ENCODE data around the gene TPST2. TPM values are rescaled to one million over a fixed set of nuclear protein-coding genes. Genes with fewer than 3 reads are reported as not detected.
"Not testable (repeated sequence)": the region's sequence is repeated elsewhere in the genome, so short reads cannot be mapped to it uniquely, and the experiment has no call there.

TPST2 gene
- total and polyA plus RNA-seq, 7 experiments from 2014 or later, result 14.4 to 44.8 (median 20.6) TPM

DNA sequence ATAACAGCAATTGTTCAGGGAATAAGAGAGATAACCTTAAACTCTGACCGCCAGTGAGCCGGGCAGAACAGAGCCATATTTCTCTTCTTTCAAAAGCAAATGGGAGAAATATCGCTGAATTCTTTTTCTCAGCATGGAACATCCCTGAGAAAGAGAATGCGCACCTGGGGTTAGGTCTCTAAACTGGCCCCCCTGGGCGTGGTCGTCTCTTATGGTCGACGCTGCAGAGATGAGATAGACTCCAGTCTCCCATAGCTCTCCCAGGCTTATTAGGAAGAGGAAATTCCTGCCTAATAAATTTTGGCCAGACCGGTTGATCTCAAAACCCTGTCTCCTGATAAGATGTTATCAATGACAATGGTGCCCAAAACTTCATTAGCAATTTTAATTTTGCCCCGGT lies 23.8 kb upstream of the TPST2 start:
- intact Hi-C loops (cut with micrococcal nuclease); DNase-seq; H3K36me3 ChIP-seq (ENCODE audit: control insufficient read depth in 2 of 3, insufficient read depth in 3 of 3, low read length in 3 of 3); H3K9me3 Mint-ChIP-seq; H3K36me3 Mint-ChIP-seq; H3K4me3 ChIP-seq (ENCODE audit: low read length); CTCF ChIA-PET; H3K27ac ChIP-seq (ENCODE audit: low read depth, low read length); POLR2A ChIA-PET; H3K27me3 ChIP-seq (ENCODE audit: control insufficient read depth in 2 of 2, insufficient read depth in 2 of 2, low read length in 2 of 2); ATAC-seq; H3K9me3 ChIP-seq (ENCODE audit: control insufficient read depth in 2 of 3, low read length in 3 of 3); H3K27ac Mint-ChIP-seq; H3K4me3 Mint-ChIP-seq: not testable (repeated sequence)
- Mint-ChIP-seq H3K4me1 (peaks cover 0 to 38% (median 0%) of the 10 kb centered on the region in 7 donors), H3K27me3 (peaks cover 0 to 25% (median 3%) of the 10 kb centered on the region in 5 donors)
- H3K4me1 ChIP-seq (ENCODE audit: control insufficient read depth in 2 of 2, insufficient read depth in 2 of 2, low read length in 2 of 2), result peaks cover 0 to 20% of the 10 kb centered on the region in 2 donors

DNA sequence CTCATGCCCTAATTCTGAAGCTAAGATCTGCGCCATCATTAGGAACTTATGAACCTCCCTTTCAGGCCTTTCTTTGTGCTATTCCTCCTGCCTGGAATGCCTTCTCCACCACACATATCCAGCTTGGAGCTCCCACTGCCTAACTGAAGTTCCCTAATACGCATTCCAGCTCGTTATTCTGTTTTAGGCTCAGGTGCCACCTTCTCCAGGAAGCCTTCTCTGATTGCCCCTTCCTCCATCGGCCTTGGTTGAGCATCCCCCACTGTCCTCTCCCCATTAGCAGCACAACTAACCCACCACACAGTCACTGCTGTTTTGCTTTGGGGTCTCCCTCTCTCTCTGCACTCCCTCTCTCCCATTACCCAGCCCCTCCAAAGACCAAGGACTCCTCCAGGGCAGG lies 22.7 kb upstream of the TPST2 start:
- Histone ChIP-seq H3K9me3 (ENCODE audit: control insufficient read depth in 2 of 3, low read length in 3 of 3) (no peaks in the 10 kb centered on the region), H3K4me3 (ENCODE audit: low read length) (no peak overlapping the region), H3K27me3 (ENCODE audit: control insufficient read depth in 2 of 2, insufficient read depth in 2 of 2, low read length in 2 of 2) (no peaks in the 10 kb centered on the region), H3K36me3 (ENCODE audit: control insufficient read depth in 2 of 3, insufficient read depth in 3 of 3, low read length in 3 of 3) (no peaks in the 10 kb centered on the region), H3K4me1 (ENCODE audit: control insufficient read depth in 2 of 2, insufficient read depth in 2 of 2, low read length in 2 of 2) (peaks cover 0 to 20% of the 10 kb centered on the region in 2 donors), H3K27ac (ENCODE audit: low read depth, low read length) (no peak overlapping the region)
- Mint-ChIP-seq H3K4me1 (peaks cover 0 to 41% (median 0%) of the 10 kb centered on the region in 7 donors), H3K27me3 (peaks cover 0 to 32% (median 2%) of the 10 kb centered on the region in 5 donors), H3K4me3 (no peak overlapping the region), H3K27ac (peak overlapping the region in 2 of 9 donors; percentile 55), H3K36me3 (peaks cover 0 to 4% (median 0%) of the 10 kb centered on the region in 5 donors), H3K9me3 (peaks cover 0 to 5% (median 0%) of the 10 kb centered on the region in 11 donors)
- no peak for DNase-seq
- POLR2A ChIA-PET, result interaction anchor here (1.0 kb wide), 1 partner anchor 19 kb away, joined by 3 read pairs; no protein-coding TSS in a partner anchor
- no peak for ATAC-seq
- CTCF ChIA-PET, result no interaction called here
- intact Hi-C loops (cut with micrococcal nuclease), result no loop called here

DNA sequence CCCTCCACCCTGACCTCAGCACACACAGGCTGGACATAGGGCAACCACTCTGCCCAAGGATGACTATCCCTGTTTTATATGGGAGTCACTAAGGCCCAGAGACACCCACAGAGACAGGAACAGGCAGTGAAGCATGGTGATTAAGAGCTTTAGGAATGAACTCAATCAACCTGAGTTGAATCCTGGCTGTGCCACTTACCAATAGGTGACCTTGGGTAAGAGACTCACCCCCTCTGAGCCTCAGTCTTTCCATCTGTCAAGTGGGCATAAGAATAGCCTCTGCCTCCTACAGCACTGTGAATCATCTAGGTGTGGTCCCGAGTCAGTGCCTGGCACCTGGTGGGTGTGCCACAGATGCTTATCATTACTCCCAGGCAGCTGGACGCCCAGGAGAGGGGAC lies 21.1 kb upstream of the TPST2 start:
- Histone ChIP-seq H3K27me3 (ENCODE audit: control insufficient read depth in 2 of 2, insufficient read depth in 2 of 2, low read length in 2 of 2) (no peaks in the 10 kb centered on the region), H3K36me3 (ENCODE audit: control insufficient read depth in 2 of 3, insufficient read depth in 3 of 3, low read length in 3 of 3) (no peaks in the 10 kb centered on the region), H3K4me1 (ENCODE audit: control insufficient read depth in 2 of 2, insufficient read depth in 2 of 2, low read length in 2 of 2) (peaks cover 0 to 20% of the 10 kb centered on the region in 2 donors), H3K9me3 (ENCODE audit: control insufficient read depth in 2 of 3, low read length in 3 of 3) (no peaks in the 10 kb centered on the region), H3K27ac (ENCODE audit: low read depth, low read length) (no peak overlapping the region), H3K4me3 (ENCODE audit: low read length) (no peak overlapping the region)
- no peak for ATAC-seq
- H3K27ac Mint-ChIP-seq, result no peak overlapping the region
- H3K36me3 Mint-ChIP-seq, result peaks cover 0 to 4% (median 0%) of the 10 kb centered on the region in 5 donors
- H3K4me3 Mint-ChIP-seq, result peak overlapping the region in 1 of 10 donors; percentile 29
- H3K9me3 Mint-ChIP-seq, result peaks cover 0 to 5% (median 0%) of the 10 kb centered on the region in 11 donors
- ChIA-PET CTCF (interaction anchor here (0.6 kb wide), 1 partner anchor 228 kb away, joined by 6 read pairs; no protein-coding TSS in a partner anchor), POLR2A (no interaction called here)
- peaks cover 0 to 33% (median 0%) of the 10 kb centered on the region in 5 donors for H3K27me3 Mint-ChIP-seq
- DNase-seq, result no peak
- intact Hi-C loops (cut with micrococcal nuclease), result no loop called here
- H3K4me1 Mint-ChIP-seq, result peaks cover 0 to 32% (median 0%) of the 10 kb centered on the region in 7 donors

- no peaks in the 10 kb centered on the region for H3K9me3 ChIP-seq (ENCODE audit: control insufficient read depth in 2 of 3, low read length in 3 of 3)
- peaks cover 0 to 5% (median 0%) of the 10 kb centered on the region in 11 donors for H3K9me3 Mint-ChIP-seq
- H3K27me3 Mint-ChIP-seq, result peaks cover 0 to 30% (median 0%) of the 10 kb centered on the region in 5 donors
- CTCF ChIA-PET, result interaction anchor here (0.6 kb wide), 1 partner anchor 228 kb away, joined by 6 read pairs; no protein-coding TSS in a partner anchor
- H3K4me3 Mint-ChIP-seq, result peak overlapping the region in 4 of 10 donors; percentile 29 to 74 (median 40)
- peaks cover 0 to 20% of the 10 kb centered on the region in 2 donors for H3K4me1 ChIP-seq (ENCODE audit: control insufficient read depth in 2 of 2, insufficient read depth in 2 of 2, low read length in 2 of 2)
- no peak overlapping the region for H3K4me3 ChIP-seq (ENCODE audit: low read length)
- DNase-seq, result peak in 1 of 9 donors; percentile 47
- intact Hi-C loops (cut with micrococcal nuclease), result no loop called here
- H3K36me3 Mint-ChIP-seq, result peaks cover 0 to 4% (median 0%) of the 10 kb centered on the region in 5 donors
- H3K27ac ChIP-seq (ENCODE audit: low read depth, low read length), result no peak overlapping the region
- no peaks in the 10 kb centered on the region for H3K27me3 ChIP-seq (ENCODE audit: control insufficient read depth in 2 of 2, insufficient read depth in 2 of 2, low read length in 2 of 2)
- ATAC-seq, result peak; percentile 37
- POLR2A ChIA-PET, result no interaction called here
- H3K36me3 ChIP-seq (ENCODE audit: control insufficient read depth in 2 of 3, insufficient read depth in 3 of 3, low read length in 3 of 3), result no peaks in the 10 kb centered on the region
- peaks cover 0 to 29% (median 0%) of the 10 kb centered on the region in 7 donors for H3K4me1 Mint-ChIP-seq
- peak overlapping the region in 1 of 9 donors; percentile 88 for H3K27ac Mint-ChIP-seq
These were observed 20.4 kb upstream of the TPST2 start for GRCh38 chr22:26610072-26610958.

DNA sequence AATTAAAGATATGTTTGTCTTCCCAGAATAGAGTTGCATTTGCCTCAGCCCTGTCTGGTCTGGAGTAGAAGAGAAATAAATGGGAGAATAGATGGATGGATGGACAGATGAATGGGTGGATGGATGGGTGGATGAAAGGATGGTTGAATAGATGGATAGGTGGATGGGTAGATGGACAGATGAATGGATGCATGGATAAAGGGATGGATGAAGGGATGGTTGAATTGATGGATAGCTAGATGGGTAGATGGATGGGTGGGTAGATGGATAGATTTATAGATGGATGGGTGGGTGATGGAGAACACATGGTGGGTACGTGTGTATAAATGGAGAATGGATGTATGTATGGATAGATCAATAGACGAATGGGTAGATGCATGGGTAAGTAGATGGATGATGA lies 19.4 kb upstream of the TPST2 start:
- Histone ChIP-seq H3K9me3 (ENCODE audit: control insufficient read depth in 2 of 3, low read length in 3 of 3) (no peaks in the 10 kb centered on the region), H3K4me3 (ENCODE audit: low read length) (no peak overlapping the region), H3K4me1 (ENCODE audit: control insufficient read depth in 2 of 2, insufficient read depth in 2 of 2, low read length in 2 of 2) (peaks cover 0 to 20% of the 10 kb centered on the region in 2 donors), H3K27ac (ENCODE audit: low read depth, low read length) (no peak overlapping the region), H3K36me3 (ENCODE audit: control insufficient read depth in 2 of 3, insufficient read depth in 3 of 3, low read length in 3 of 3) (no peaks in the 10 kb centered on the region), H3K27me3 (ENCODE audit: control insufficient read depth in 2 of 2, insufficient read depth in 2 of 2, low read length in 2 of 2) (no peaks in the 10 kb centered on the region)
- Mint-ChIP-seq H3K4me1 (peaks cover 0 to 29% (median 0%) of the 10 kb centered on the region in 7 donors), H3K9me3 (peaks cover 0 to 5% (median 0%) of the 10 kb centered on the region in 11 donors), H3K4me3 (peak overlapping the region in 1 of 10 donors; percentile 1), H3K36me3 (peaks cover 0 to 5% (median 0%) of the 10 kb centered on the region in 5 donors), H3K27me3 (peaks cover 0 to 29% (median 0%) of the 10 kb centered on the region in 5 donors), H3K27ac (peak overlapping the region in 1 of 9 donors; percentile 16)
- POLR2A ChIA-PET, result no interaction called here
- intact Hi-C loops (cut with micrococcal nuclease), result no loop called here
- CTCF ChIA-PET, result no interaction called here
- DNase-seq (no peak), ATAC-seq (no peak)

- Histone ChIP-seq H3K4me1 (ENCODE audit: control insufficient read depth in 2 of 2, insufficient read depth in 2 of 2, low read length in 2 of 2) (peaks cover 0 to 20% of the 10 kb centered on the region in 2 donors), H3K36me3 (ENCODE audit: control insufficient read depth in 2 of 3, insufficient read depth in 3 of 3, low read length in 3 of 3) (no peaks in the 10 kb centered on the region), H3K27ac (ENCODE audit: low read depth, low read length) (no peak overlapping the region), H3K27me3 (ENCODE audit: control insufficient read depth in 2 of 2, insufficient read depth in 2 of 2, low read length in 2 of 2) (no peaks in the 10 kb centered on the region), H3K9me3 (ENCODE audit: control insufficient read depth in 2 of 3, low read length in 3 of 3) (no peaks in the 10 kb centered on the region), H3K4me3 (ENCODE audit: low read length) (no peak overlapping the region)
- intact Hi-C loops (cut with micrococcal nuclease), result no loop called here
- Mint-ChIP-seq H3K4me3 (no peak overlapping the region), H3K36me3 (peaks cover 0 to 5% (median 0%) of the 10 kb centered on the region in 5 donors), H3K4me1 (peaks cover 0 to 31% (median 0%) of the 10 kb centered on the region in 7 donors), H3K9me3 (peaks cover 0 to 5% (median 0%) of the 10 kb centered on the region in 11 donors), H3K27me3 (peaks cover 0 to 20% (median 0%) of the 10 kb centered on the region in 5 donors), H3K27ac (no peak overlapping the region)
- CTCF ChIA-PET, result interaction anchor here (0.6 kb wide), 1 partner anchor 237 kb away, joined by 9 read pairs; no protein-coding TSS in a partner anchor
- no peak for DNase-seq
- POLR2A ChIA-PET, result no interaction called here
- ATAC-seq, result no peak
These were observed 18.2 kb upstream of the TPST2 start for GRCh38 chr22:26608129-26608528.

All from naive thymus-derived CD4-positive, alpha-beta T cell (primary cell).